ENCODE data around the gene UBAC1.

UBAC1 gene

GRCh38 chr9:136003411-136004218 lies 42.4 kb upstream of the UBAC1 start:
- TF ChIP-seq POLR2AphosphoS5 (IDR thresholded peaks at IDR 0.05; ENCODE audit: low read depth, low read length) (no peak), TAF1 (IDR thresholded peaks at IDR 0.05; ENCODE audit: borderline replicate concordance, insufficient read depth, low read length) (no peak), REST (IDR thresholded peaks at IDR 0.05; ENCODE audit: insufficient read depth in 1 of 2, low read depth in 2 of 2, low read length in 2 of 2) (no peak), SIN3A (IDR thresholded peaks at IDR 0.05; ENCODE audit: borderline replicate concordance, insufficient read depth, low read length) (no peak), FOXP2 (optimal IDR thresholded peaks at IDR 0.05; ENCODE audit: borderline replicate concordance, extremely low read depth, extremely low read length, insufficient read depth) (no peak)

GRCh38 chr9:136002881-136003280 lies 41.7 kb upstream of the UBAC1 start:
- TF ChIP-seq SIN3A (IDR thresholded peaks at IDR 0.05; ENCODE audit: borderline replicate concordance, insufficient read depth, low read length) (no peak), POLR2AphosphoS5 (IDR thresholded peaks at IDR 0.05; ENCODE audit: low read depth, low read length) (no peak), REST (IDR thresholded peaks at IDR 0.05; ENCODE audit: insufficient read depth in 1 of 2, low read depth in 2 of 2, low read length in 2 of 2) (no peak), TAF1 (IDR thresholded peaks at IDR 0.05; ENCODE audit: borderline replicate concordance, insufficient read depth, low read length) (no peak), FOXP2 (optimal IDR thresholded peaks at IDR 0.05; ENCODE audit: borderline replicate concordance, extremely low read depth, extremely low read length, insufficient read depth) (no peak)

- TF ChIP-seq REST (IDR thresholded peaks at IDR 0.05; ENCODE audit: insufficient read depth in 1 of 2, low read depth in 2 of 2, low read length in 2 of 2) (no peak), TAF1 (IDR thresholded peaks at IDR 0.05; ENCODE audit: borderline replicate concordance, insufficient read depth, low read length) (no peak), FOXP2 (optimal IDR thresholded peaks at IDR 0.05; ENCODE audit: borderline replicate concordance, extremely low read depth, extremely low read length, insufficient read depth) (no peak), SIN3A (IDR thresholded peaks at IDR 0.05; ENCODE audit: borderline replicate concordance, insufficient read depth, low read length) (no peak), POLR2AphosphoS5 (IDR thresholded peaks at IDR 0.05; ENCODE audit: low read depth, low read length) (no peak)
Observed at GRCh38 chr9:136002215-136002614, 41.0 kb upstream of the UBAC1 start.

GRCh38 chr9:136001231-136001630 lies 40.1 kb upstream of the UBAC1 start:
- TF ChIP-seq SIN3A (IDR thresholded peaks at IDR 0.05; ENCODE audit: borderline replicate concordance, insufficient read depth, low read length) (no peak), FOXP2 (optimal IDR thresholded peaks at IDR 0.05; ENCODE audit: borderline replicate concordance, extremely low read depth, extremely low read length, insufficient read depth) (no peak), POLR2AphosphoS5 (IDR thresholded peaks at IDR 0.05; ENCODE audit: low read depth, low read length) (no peak), TAF1 (IDR thresholded peaks at IDR 0.05; ENCODE audit: borderline replicate concordance, insufficient read depth, low read length) (no peak), REST (IDR thresholded peaks at IDR 0.05; ENCODE audit: insufficient read depth in 1 of 2, low read depth in 2 of 2, low read length in 2 of 2) (no peak)

Measured in PFSK-1 (cell line).